HepG2 (cell line): ENCODE measurements around the gene ZDHHC3. TPM values are rescaled to one million over a fixed set of nuclear protein-coding genes. Genes with fewer than 3 reads are reported as not detected.

Experiments
- ATAC-seq: fragments of 200-7000 bp; cut with Tn5 transposase; 3 replicates; pipeline ENCODE4 v1.9.1; 2020; ENCODE audit warnings: mild to moderate bottlenecking, moderate library complexity
- BruUV-seq: library from RNA; stranded (reverse); fragments of 400-500 nt; replicated peaks from 2 replicates; lab custom pipeline; 2021; lab: Mats Ljungman, UMichigan
- CTCF ChIA-PET: fragments of 300-600 bp; formaldehyde crosslinking; extraction: SDS; loops from one replicate; lab custom pipeline; 2021; ENCODE audit warnings: low total read pairs, inconsistent platforms, low intra/inter-chr PET ratio; lab: Yijun Ruan, JAX
- POLR2A ChIA-PET: fragments of 350-600 bp; sonication (Branson Sonifier 250); formaldehyde crosslinking; loops from one replicate; lab custom pipeline; 2020; ENCODE audit warnings: antibody characterized with exemption, inconsistent platforms; lab: Yijun Ruan, JAX
- DNase-seq: peaks from one replicate; pipeline ENCODE4 v3.0.0-alpha.2; 2015; ENCODE audit warnings: low spot score
- FAIRE-seq: peaks from 3 replicates; lab custom pipeline; 2011; peaks lifted over from hg19 to GRCh38; lab: Jason Lieb, UNC
- H2AFZ ChIP-seq: one replicate; pipeline ENCODE4 v1.6.1; 2011; ENCODE audit warnings: low read length, inconsistent platforms
- H3K27ac ChIP-seq: fragments of 300-600 bp; 3 replicates; pipeline ENCODE4 v1.8.0; 2011; ENCODE audit warnings: mixed run types, mild to moderate bottlenecking, mixed read lengths, low read length, inconsistent platforms; ENCODE audit not compliant: insufficient read depth; ENCODE audit errors: extremely low read length
- H3K27me3 ChIP-seq, 2 experiments: fragments of 200-600 bp in 1 of 2; 2 replicates in 1 of 2; 3 replicates in 1 of 2; pipeline versions ENCODE4 v1.6.0 to v1.8.0; 2011; ENCODE audit warnings: low read length in 2 of 2, mild to moderate bottlenecking in 2 of 2, moderate library complexity in 2 of 2, inconsistent platforms in 1 of 2; ENCODE audit not compliant: insufficient read depth in 2 of 2, control insufficient read depth in 1 of 2
- H3K36me3 ChIP-seq, 2 experiments: fragments of 200-600 bp in 1 of 2; replicated peaks in 1 of 2; 2 replicates in 1 of 2; 3 replicates in 1 of 2; pipeline versions ENCODE4 v1.5.1 to v1.8.0; 2011; ENCODE audit warnings: low read length in 2 of 2, inconsistent platforms in 1 of 2; ENCODE audit not compliant: insufficient read depth in 2 of 2, control insufficient read depth in 1 of 2
- H3K4me1 ChIP-seq: 2 replicates; pipeline ENCODE4 v1.5.1; 2012; ENCODE audit warnings: low read length, inconsistent platforms; ENCODE audit not compliant: insufficient read depth
- H3K4me2 ChIP-seq: 2 replicates; pipeline ENCODE4 v1.6.0; 2011; ENCODE audit warnings: low read depth, low read length, inconsistent platforms
- H3K4me3 ChIP-seq, 3 experiments: fragments of 200-600 bp in 1 of 3; sonication (generic), shearing (Covaris generic) in 1 of 3; replicated peaks in 1 of 3; 2 replicates each; pipeline ENCODE4 v1.5.1; 2011 to 2016; ENCODE audit warnings: low read length in 3 of 3, inconsistent platforms in 2 of 3, low read depth in 2 of 3, mild to moderate bottlenecking in 2 of 3, control low read depth in 1 of 3, mixed read lengths in 1 of 3; ENCODE audit not compliant: insufficient read depth in 1 of 3
- H3K79me2 ChIP-seq: one replicate; pipeline ENCODE4 v1.6.1; 2011; ENCODE audit warnings: low read length, inconsistent platforms; ENCODE audit not compliant: insufficient read depth
- H3K9ac ChIP-seq: 2 replicates; pipeline ENCODE4 v1.6.0; 2011; ENCODE audit warnings: mild to moderate bottlenecking, low read depth, low read length, inconsistent platforms; ENCODE audit not compliant: insufficient read depth
- H3K9me3 ChIP-seq: 2 replicates; pipeline ENCODE4 v1.5.1; 2012; ENCODE audit warnings: mild to moderate bottlenecking, low read length
- H4K20me1 ChIP-seq: 2 replicates; pipeline ENCODE4 v1.6.0; 2011; ENCODE audit warnings: inconsistent platforms, mild to moderate bottlenecking, low read length, moderate library complexity; ENCODE audit not compliant: insufficient read depth
- ADNP ChIP-seq: sonication (generic); formaldehyde crosslinking; IDR thresholded peaks from 2 replicates; pipeline ENCODE4 v1.4.0; 2020; ENCODE audit warnings: missing genetic modification reagents
- NFE2 ChIP-seq: sonication (generic); formaldehyde crosslinking; IDR thresholded peaks from 2 replicates; pipeline ENCODE4 v1.4.0; 2020; ENCODE audit warnings: missing genetic modification reagents
- NFRKB ChIP-seq: fragments of 450-650 bp; IDR thresholded peaks from 2 replicates; pipeline ENCODE4 v1.6.1; 2017
- WGBS: methylation state at CpG from one replicate; pipeline ENCODE4 v1.1.6; 2017; ENCODE audit warnings: low lambda C conversion rate; 5-methylcytosine and 5-hydroxymethylcytosine counted together
- in situ Hi-C: cut with HindIII; loops from 2 replicates; pipeline ENCODE4 v1.10.0; 2017; ENCODE audit warnings: low pct_unique_long_range_greater_than_20kb; ENCODE audit not compliant: extremely low pct_ligation_motif_present
- intact Hi-C: fragments of 100-400 bp; cut with micrococcal nuclease; formaldehyde crosslinking; loops from one replicate; pipeline ENCODE4 v1.10.0; 2022; ENCODE audit not compliant: unreplicated experiment
- polyA plus RNA-seq, 8 experiments: library from polyadenylated mRNA; depleted of rRNA in 3 of 8; stranded (reverse) in 7 of 8; unstranded in 1 of 8; fragments of >200 nt; fragmentation: Illumina TruSeq in 4 of 8; extraction: Trizol in 4 of 8; gene quantifications; 2 replicates each; pipeline versions ENCODE4 v1.2.1 to v1.2.3, GENCODE V29; 2011 to 2016; ENCODE audit warnings: low read depth in 4 of 8, missing spikeins in 1 of 8, mixed read lengths in 1 of 8; ENCODE audit not compliant: insufficient read depth in 1 of 8
- total RNA-seq, 5 experiments: library from RNA; depleted of rRNA; stranded (reverse); fragments of >200 nt; fragmentation: Illumina TruSeq; extraction: Trizol; gene quantifications; 2 replicates each; pipeline ENCODE4 v1.2.3, GENCODE V29; 2016; ENCODE audit warnings: low read depth in 1 of 5
- TF ChIP-seq, protein P1 (sequence below): sonication (generic); formaldehyde crosslinking; IDR thresholded peaks from 2 replicates; pipeline ENCODE4 v1.5.0; 2020; ENCODE audit warnings: mild to moderate bottlenecking, missing genetic modification reagents
- TF ChIP-seq, protein P2 (sequence below): sonication (generic); formaldehyde crosslinking; IDR thresholded peaks from 2 replicates; pipeline ENCODE4 v1.4.0; 2020; ENCODE audit warnings: missing genetic modification reagents
- TF ChIP-seq, protein P3 (sequence below): IDR thresholded peaks from 2 replicates; pipeline ENCODE4 v1.6.1; 2016; ENCODE audit warnings: low read depth
- TF ChIP-seq, protein P4 (sequence below): sonication (generic); formaldehyde crosslinking; conservative IDR thresholded peaks from 2 replicates; pipeline ENCODE4 v1.8.0; 2022; ENCODE audit warnings: missing genetic modification reagents
- TF ChIP-seq, protein P5 (sequence below): sonication (generic); formaldehyde crosslinking; IDR thresholded peaks from 2 replicates; pipeline ENCODE4 v1.5.1; 2020; ENCODE audit warnings: mild to moderate bottlenecking, missing genetic modification reagents, borderline replicate concordance

Gene ZDHHC3
- total and polyA plus RNA-seq, 2 of the 13 experiments (the other 11 are each of a cell fraction or from before 2014, with no cell fraction given), result 44.1 to 65.7 TPM

DNA sequence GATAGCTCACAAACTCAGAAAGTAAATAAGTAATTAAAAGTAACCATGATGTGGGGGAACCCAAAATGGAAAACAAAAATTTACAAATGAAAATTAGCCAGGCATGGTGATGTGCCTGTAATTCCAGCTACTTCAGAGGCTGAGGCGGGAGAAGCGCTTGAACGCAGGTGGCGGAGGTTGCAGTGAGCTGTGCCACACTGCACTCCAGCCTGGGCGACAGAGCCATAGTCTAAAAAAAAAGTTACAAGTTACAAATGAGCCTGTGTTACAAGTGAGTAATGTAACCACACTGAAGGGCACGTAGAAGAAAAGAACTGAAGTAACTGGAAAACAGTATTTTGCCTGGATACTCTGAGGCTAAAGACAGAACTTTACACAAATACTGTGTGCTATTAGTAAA is 11.4 kb upstream of the ZDHHC3 start:
- in situ Hi-C loops, result no loop called here
- no peak overlapping the region for H3K27ac ChIP-seq
- TF ChIP-seq ADNP (no peak), NFRKB (no peak), NFE2 (CRISPR knock-in tag) (no peak)
- TF ChIP-seq, protein P1, sequence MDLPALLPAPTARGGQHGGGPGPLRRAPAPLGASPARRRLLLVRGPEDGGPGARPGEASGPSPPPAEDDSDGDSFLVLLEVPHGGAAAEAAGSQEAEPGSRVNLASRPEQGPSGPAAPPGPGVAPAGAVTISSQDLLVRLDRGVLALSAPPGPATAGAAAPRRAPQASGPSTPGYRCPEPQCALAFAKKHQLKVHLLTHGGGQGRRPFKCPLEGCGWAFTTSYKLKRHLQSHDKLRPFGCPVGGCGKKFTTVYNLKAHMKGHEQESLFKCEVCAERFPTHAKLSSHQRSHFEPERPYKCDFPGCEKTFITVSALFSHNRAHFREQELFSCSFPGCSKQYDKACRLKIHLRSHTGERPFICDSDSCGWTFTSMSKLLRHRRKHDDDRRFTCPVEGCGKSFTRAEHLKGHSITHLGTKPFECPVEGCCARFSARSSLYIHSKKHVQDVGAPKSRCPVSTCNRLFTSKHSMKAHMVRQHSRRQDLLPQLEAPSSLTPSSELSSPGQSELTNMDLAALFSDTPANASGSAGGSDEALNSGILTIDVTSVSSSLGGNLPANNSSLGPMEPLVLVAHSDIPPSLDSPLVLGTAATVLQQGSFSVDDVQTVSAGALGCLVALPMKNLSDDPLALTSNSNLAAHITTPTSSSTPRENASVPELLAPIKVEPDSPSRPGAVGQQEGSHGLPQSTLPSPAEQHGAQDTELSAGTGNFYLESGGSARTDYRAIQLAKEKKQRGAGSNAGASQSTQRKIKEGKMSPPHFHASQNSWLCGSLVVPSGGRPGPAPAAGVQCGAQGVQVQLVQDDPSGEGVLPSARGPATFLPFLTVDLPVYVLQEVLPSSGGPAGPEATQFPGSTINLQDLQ (CRISPR knock-in tag), result no peak
- TF ChIP-seq, protein P2, sequence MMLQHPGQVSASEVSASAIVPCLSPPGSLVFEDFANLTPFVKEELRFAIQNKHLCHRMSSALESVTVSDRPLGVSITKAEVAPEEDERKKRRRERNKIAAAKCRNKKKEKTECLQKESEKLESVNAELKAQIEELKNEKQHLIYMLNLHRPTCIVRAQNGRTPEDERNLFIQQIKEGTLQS (CRISPR knock-in tag), result no peak
- TF ChIP-seq, protein P3, sequence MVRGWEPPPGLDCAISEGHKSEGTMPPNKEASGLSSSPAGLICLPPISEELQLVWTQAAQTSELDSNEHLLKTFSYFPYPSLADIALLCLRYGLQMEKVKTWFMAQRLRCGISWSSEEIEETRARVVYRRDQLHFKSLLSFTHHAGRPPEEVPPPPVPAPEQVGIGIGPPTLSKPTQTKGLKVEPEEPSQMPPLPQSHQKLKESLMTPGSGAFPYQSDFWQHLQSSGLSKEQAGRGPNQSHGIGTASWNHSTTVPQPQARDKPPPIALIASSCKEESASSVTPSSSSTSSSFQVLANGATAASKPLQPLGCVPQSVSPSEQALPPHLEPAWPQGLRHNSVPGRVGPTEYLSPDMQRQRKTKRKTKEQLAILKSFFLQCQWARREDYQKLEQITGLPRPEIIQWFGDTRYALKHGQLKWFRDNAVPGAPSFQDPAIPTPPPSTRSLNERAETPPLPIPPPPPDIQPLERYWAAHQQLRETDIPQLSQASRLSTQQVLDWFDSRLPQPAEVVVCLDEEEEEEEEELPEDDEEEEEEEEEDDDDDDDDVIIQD (CRISPR knock-in tag), result no peak
- TF ChIP-seq, protein P4, sequence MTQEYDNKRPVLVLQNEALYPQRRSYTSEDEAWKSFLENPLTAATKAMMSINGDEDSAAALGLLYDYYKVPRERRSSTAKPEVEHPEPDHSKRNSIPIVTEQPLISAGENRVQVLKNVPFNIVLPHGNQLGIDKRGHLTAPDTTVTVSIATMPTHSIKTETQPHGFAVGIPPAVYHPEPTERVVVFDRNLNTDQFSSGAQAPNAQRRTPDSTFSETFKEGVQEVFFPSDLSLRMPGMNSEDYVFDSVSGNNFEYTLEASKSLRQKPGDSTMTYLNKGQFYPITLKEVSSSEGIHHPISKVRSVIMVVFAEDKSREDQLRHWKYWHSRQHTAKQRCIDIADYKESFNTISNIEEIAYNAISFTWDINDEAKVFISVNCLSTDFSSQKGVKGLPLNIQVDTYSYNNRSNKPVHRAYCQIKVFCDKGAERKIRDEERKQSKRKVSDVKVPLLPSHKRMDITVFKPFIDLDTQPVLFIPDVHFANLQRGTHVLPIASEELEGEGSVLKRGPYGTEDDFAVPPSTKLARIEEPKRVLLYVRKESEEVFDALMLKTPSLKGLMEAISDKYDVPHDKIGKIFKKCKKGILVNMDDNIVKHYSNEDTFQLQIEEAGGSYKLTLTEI (CRISPR knock-in tag), result no peak
- TF ChIP-seq, protein P5, sequence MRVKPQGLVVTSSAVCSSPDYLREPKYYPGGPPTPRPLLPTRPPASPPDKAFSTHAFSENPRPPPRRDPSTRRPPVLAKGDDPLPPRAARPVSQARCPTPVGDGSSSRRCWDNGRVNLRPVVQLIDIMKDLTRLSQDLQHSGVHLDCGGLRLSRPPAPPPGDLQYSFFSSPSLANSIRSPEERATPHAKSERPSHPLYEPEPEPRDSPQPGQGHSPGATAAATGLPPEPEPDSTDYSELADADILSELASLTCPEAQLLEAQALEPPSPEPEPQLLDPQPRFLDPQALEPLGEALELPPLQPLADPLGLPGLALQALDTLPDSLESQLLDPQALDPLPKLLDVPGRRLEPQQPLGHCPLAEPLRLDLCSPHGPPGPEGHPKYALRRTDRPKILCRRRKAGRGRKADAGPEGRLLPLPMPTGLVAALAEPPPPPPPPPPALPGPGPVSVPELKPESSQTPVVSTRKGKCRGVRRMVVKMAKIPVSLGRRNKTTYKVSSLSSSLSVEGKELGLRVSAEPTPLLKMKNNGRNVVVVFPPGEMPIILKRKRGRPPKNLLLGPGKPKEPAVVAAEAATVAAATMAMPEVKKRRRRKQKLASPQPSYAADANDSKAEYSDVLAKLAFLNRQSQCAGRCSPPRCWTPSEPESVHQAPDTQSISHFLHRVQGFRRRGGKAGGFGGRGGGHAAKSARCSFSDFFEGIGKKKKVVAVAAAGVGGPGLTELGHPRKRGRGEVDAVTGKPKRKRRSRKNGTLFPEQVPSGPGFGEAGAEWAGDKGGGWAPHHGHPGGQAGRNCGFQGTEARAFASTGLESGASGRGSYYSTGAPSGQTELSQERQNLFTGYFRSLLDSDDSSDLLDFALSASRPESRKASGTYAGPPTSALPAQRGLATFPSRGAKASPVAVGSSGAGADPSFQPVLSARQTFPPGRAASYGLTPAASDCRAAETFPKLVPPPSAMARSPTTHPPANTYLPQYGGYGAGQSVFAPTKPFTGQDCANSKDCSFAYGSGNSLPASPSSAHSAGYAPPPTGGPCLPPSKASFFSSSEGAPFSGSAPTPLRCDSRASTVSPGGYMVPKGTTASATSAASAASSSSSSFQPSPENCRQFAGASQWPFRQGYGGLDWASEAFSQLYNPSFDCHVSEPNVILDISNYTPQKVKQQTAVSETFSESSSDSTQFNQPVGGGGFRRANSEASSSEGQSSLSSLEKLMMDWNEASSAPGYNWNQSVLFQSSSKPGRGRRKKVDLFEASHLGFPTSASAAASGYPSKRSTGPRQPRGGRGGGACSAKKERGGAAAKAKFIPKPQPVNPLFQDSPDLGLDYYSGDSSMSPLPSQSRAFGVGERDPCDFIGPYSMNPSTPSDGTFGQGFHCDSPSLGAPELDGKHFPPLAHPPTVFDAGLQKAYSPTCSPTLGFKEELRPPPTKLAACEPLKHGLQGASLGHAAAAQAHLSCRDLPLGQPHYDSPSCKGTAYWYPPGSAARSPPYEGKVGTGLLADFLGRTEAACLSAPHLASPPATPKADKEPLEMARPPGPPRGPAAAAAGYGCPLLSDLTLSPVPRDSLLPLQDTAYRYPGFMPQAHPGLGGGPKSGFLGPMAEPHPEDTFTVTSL (CRISPR knock-in tag), result no peak

More for the DNA sequence above, 11.4 kb upstream of the ZDHHC3 start:
- FAIRE-seq, result no peak
- H3K36me3 ChIP-seq, result peaks cover 18 to 40% of the 10 kb centered on the region in 2 experiments
- TSS peak; percentile 9 for BruUV-seq
- H3K79me2 ChIP-seq, result peaks cover 54% of the 10 kb centered on the region
- H2AFZ ChIP-seq, result no peak overlapping the region
- H3K9ac ChIP-seq, result no peak overlapping the region
- no peak overlapping the region for H3K4me3 ChIP-seq
- H3K4me2 ChIP-seq, result no peak overlapping the region
- 96% methylated on average over 6 of the region's 6 CpGs for WGBS
- no peak for DNase-seq
- no peaks in the 10 kb centered on the region for H3K27me3 ChIP-seq
- H3K9me3 ChIP-seq, result no peaks in the 10 kb centered on the region
- ChIA-PET CTCF (no interaction called here), POLR2A (interaction anchor here (1.7 kb wide), 1 partner anchor 11 kb away, joined by 8 read pairs; the partner anchor contains the start of genes EXOSC7 and ZDHHC3)
- peaks cover 20% of the 10 kb centered on the region for H4K20me1 ChIP-seq
- no peak for ATAC-seq
- peaks cover 22% of the 10 kb centered on the region for H3K4me1 ChIP-seq
- intact Hi-C loops, result no loop called here
